Neural cell (in vitro differentiated cells): ENCODE data around the gene ABO. TPM values are rescaled to one million over a fixed set of nuclear protein-coding genes. Genes with fewer than 3 reads are reported as not detected.
"Not testable (repeated sequence)": the region's sequence is repeated elsewhere in the genome, so short reads cannot be mapped to it uniquely, and the experiment has no call there.

Experiments
- H2AFZ ChIP-seq: fragments of 200-600, 300-800 bp; sonication (generic), shearing (Covaris generic); 2 replicates; pipeline ENCODE4 v1.6.0; 2014; ENCODE audit warnings: low read depth, mild to moderate bottlenecking, antibody characterized with exemption, low read length, moderate library complexity
- H3F3A ChIP-seq: fragments of 200-600 bp; shearing (Covaris generic); 2 replicates; pipeline ENCODE4 v1.6.1; 2016; ENCODE audit warnings: mild to moderate bottlenecking, moderate library complexity, mixed read lengths, antibody characterized with exemption, low read length; ENCODE audit not compliant: insufficient read depth, poor library complexity, severe bottlenecking
- H3K27ac ChIP-seq: fragments of 200-600, 300-800 bp; sonication (generic), shearing (Covaris generic); 2 replicates; pipeline ENCODE4 v1.5.1; 2014; ENCODE audit warnings: mild to moderate bottlenecking, low read length, moderate library complexity
- H3K27me3 ChIP-seq: fragments of 300-800, 200-600 bp; sonication (generic), shearing (Covaris generic); 2 replicates; pipeline ENCODE4 v1.6.0; 2014; ENCODE audit warnings: mild to moderate bottlenecking, low read depth, low read length, moderate library complexity; ENCODE audit not compliant: insufficient read depth
- H3K36me3 ChIP-seq: fragments of 300-800, 200-600 bp; sonication (generic), shearing (Covaris generic); 2 replicates; pipeline ENCODE4 v1.5.1; 2014; ENCODE audit warnings: mild to moderate bottlenecking, antibody characterized with exemption, low read length, moderate library complexity; ENCODE audit not compliant: insufficient read depth
- H3K4me2 ChIP-seq: fragments of 300-800, 200-600 bp; sonication (generic), shearing (Covaris generic); 2 replicates; pipeline ENCODE4 v1.6.0; 2014; ENCODE audit warnings: mild to moderate bottlenecking, low read length
- H3K4me3 ChIP-seq: fragments of 300-800, 200-600 bp; sonication (generic), shearing (Covaris generic); 2 replicates; pipeline ENCODE4 v1.5.1; 2014; ENCODE audit warnings: mild to moderate bottlenecking, low read length, moderate library complexity
- H3K79me2 ChIP-seq: fragments of 200-600 bp; shearing (Covaris generic); replicated peaks from 2 replicates; pipeline ENCODE4 v1.6.0; 2014; ENCODE audit warnings: mild to moderate bottlenecking, low read length, moderate library complexity; ENCODE audit not compliant: insufficient read depth
- H3K9ac ChIP-seq: fragments of 300-800, 200-600 bp; sonication (generic), shearing (Covaris generic); 2 replicates; pipeline ENCODE4 v1.6.1; 2016; ENCODE audit warnings: mild to moderate bottlenecking, low read length, mixed read lengths
- H3K9me2 ChIP-seq: fragments of 200-600 bp; shearing (Covaris generic); 2 replicates; pipeline ENCODE4 v1.6.1; 2016; ENCODE audit warnings: mild to moderate bottlenecking, low read length, mixed read lengths; ENCODE audit not compliant: insufficient read depth
- H3K9me3 ChIP-seq: fragments of 200-600, 300-800 bp; sonication (generic), shearing (Covaris generic); 2 replicates; pipeline ENCODE4 v1.6.1; 2016; ENCODE audit warnings: mild to moderate bottlenecking, mixed run types, low read length, moderate library complexity, mixed read lengths
- H4K20me1 ChIP-seq: fragments of 200-600 bp; shearing (Covaris generic); 2 replicates; pipeline ENCODE4 v1.6.1; 2016; ENCODE audit warnings: mild to moderate bottlenecking, mixed run types; ENCODE audit not compliant: insufficient read depth
- CTCF ChIP-seq: fragments of 450-650 bp; IDR thresholded peaks from 2 replicates; pipeline ENCODE4 v1.5.1; 2014; ENCODE audit warnings: antibody characterized with exemption, mild to moderate bottlenecking, moderate library complexity; ENCODE audit not compliant: poor library complexity, severe bottlenecking
- EP300 ChIP-seq: fragments of 450-650 bp; conservative IDR thresholded peaks from 2 replicates; pipeline ENCODE4 v1.6.1; 2014; ENCODE audit warnings: antibody characterized with exemption, mild to moderate bottlenecking, moderate library complexity; ENCODE audit not compliant: poor library complexity, severe bottlenecking
- EZH2 ChIP-seq: fragments of 200-600, 300-800 bp; shearing (Covaris generic), sonication (generic); IDR thresholded peaks from 2 replicates; pipeline ENCODE4 v1.6.1; 2014; ENCODE audit warnings: antibody characterized with exemption, low read length, borderline replicate concordance, mild to moderate bottlenecking; ENCODE audit not compliant: insufficient read depth, poor library complexity, severe bottlenecking
- MXI1 ChIP-seq: fragments of 450-650 bp; conservative IDR thresholded peaks from 2 replicates; pipeline ENCODE4 v1.6.1; 2014; ENCODE audit warnings: antibody characterized with exemption, mild to moderate bottlenecking; ENCODE audit not compliant: poor library complexity, severe bottlenecking
- POLR2AphosphoS5 ChIP-seq: IDR thresholded peaks from 2 replicates; pipeline ENCODE4 v1.6.1; 2012
- RAD21 ChIP-seq: fragments of 450-650 bp; conservative IDR thresholded peaks from 2 replicates; pipeline ENCODE4 v1.6.1; 2014; ENCODE audit warnings: antibody characterized with exemption, mild to moderate bottlenecking, moderate library complexity
- REST ChIP-seq: IDR thresholded peaks from 2 replicates; pipeline ENCODE4 v1.6.1; 2012; ENCODE audit warnings: borderline replicate concordance
- TAF1 ChIP-seq: IDR thresholded peaks from 2 replicates; pipeline ENCODE4 v1.6.1; 2012; ENCODE audit warnings: low read depth
- polyA plus RNA-seq: library from polyadenylated mRNA; depleted of rRNA; stranded (reverse); fragments of >200 nt; gene quantifications from 2 replicates; pipeline ENCODE4 v1.2.3, GENCODE V29; 2014

ABO gene
- polyA plus RNA-seq, 1 donor from 2014 or later, result not detected

- no peak for TF ChIP-seq CTCF
- Histone ChIP-seq H3K9me2 (no peaks in the 10 kb centered on the region), H3K27me3 (no peaks in the 10 kb centered on the region), H3K27ac (no peak overlapping the region), H4K20me1 (no peaks in the 10 kb centered on the region), H3K4me3 (no peak overlapping the region), H3K9ac (no peak overlapping the region), H3K36me3 (no peaks in the 10 kb centered on the region), H3F3A (no peaks in the 10 kb centered on the region), H2AFZ (no peak overlapping the region), H3K79me2 (no peaks in the 10 kb centered on the region), H3K4me2 (no peak overlapping the region), H3K9me3 (peaks cover 4% of the 10 kb centered on the region)
Observed at GRCh38 chr9:133252301-133253020, 22.5 kb downstream of the ABO start.

- no peaks in the 10 kb centered on the region for H3K79me2 ChIP-seq
- no peaks in the 10 kb centered on the region for H3K27me3 ChIP-seq
- no peak for TF ChIP-seq RAD21
- no peak for TF ChIP-seq EZH2
- TF ChIP-seq EP300, result no peak
- no peak for TF ChIP-seq REST
- no peak for TF ChIP-seq POLR2AphosphoS5
- TF ChIP-seq MXI1, result no peak
- no peak for TF ChIP-seq TAF1
- TF ChIP-seq CTCF, result no peak
- peaks cover 4% of the 10 kb centered on the region for H3K9me3 ChIP-seq
- no peaks in the 10 kb centered on the region for H3K9me2 ChIP-seq
- H3K9ac ChIP-seq, result no peak overlapping the region
- H3F3A ChIP-seq, result no peaks in the 10 kb centered on the region
- H3K4me3 ChIP-seq, result no peak overlapping the region
- H2AFZ ChIP-seq, result no peak overlapping the region
- no peaks in the 10 kb centered on the region for H3K36me3 ChIP-seq
- H3K27ac ChIP-seq, result no peak overlapping the region
- no peaks in the 10 kb centered on the region for H4K20me1 ChIP-seq
- no peak overlapping the region for H3K4me2 ChIP-seq
Observed at GRCh38 chr9:133251773-133252172, 23.2 kb downstream of the ABO start.

- not testable (repeated sequence) for H3K27me3 ChIP-seq, H3K9me2 ChIP-seq, H4K20me1 ChIP-seq, H3K9me3 ChIP-seq, H3K4me2 ChIP-seq, H3K27ac ChIP-seq, H3K9ac ChIP-seq, H3K4me3 ChIP-seq, H3K36me3 ChIP-seq, H3K79me2 ChIP-seq, H3F3A ChIP-seq, H2AFZ ChIP-seq
Observed at GRCh38 chr9:133251221-133251620, 23.8 kb downstream of the ABO start.
